Esophagus squamous epithelium (tissue), 4 donors: ENCODE data around the gene COL7A1.

Experiments used
- CTCF ChIP-seq, 6 experiments: fragments of 450-650 bp in 4 of 6; fragments of 200-600 bp in 2 of 6; sonication (generic) in 2 of 6; IDR thresholded peaks; one replicate each; pipeline ENCODE4 v1.5.1; 2016 to 2019; ENCODE audit warnings: antibody characterized with exemption in 6 of 6, mild to moderate bottlenecking in 4 of 6, moderate library complexity in 4 of 6
- POLR2A ChIP-seq, 4 donors: fragments of 450-650 bp; IDR thresholded peaks; one replicate each; pipeline ENCODE4 v1.6.1; 2017; ENCODE audit warnings: antibody characterized with exemption in 4 of 4, mild to moderate bottlenecking in 4 of 4, moderate library complexity in 3 of 4

GRCh38 chr3:48553361-48553760 lies 41.8 kb downstream of the COL7A1 start:
- TF ChIP-seq CTCF (IDR thresholded peaks at IDR 0.05) (no peak), POLR2A (IDR thresholded peaks at IDR 0.05) (no peak)
